IPS-11a (cell line): Measurements from ENCODE around the gene MARK2.
A peak's percentile ranks its signal among the peaks of the same experiment; 100 is the strongest.

Experiments used
- H3K4me3 ChIP-seq: one replicate; pipeline ENCODE4 v1.5.1; 2013; ENCODE audit warnings: low read depth, low read length, control low read depth

Gene MARK2

DNA sequence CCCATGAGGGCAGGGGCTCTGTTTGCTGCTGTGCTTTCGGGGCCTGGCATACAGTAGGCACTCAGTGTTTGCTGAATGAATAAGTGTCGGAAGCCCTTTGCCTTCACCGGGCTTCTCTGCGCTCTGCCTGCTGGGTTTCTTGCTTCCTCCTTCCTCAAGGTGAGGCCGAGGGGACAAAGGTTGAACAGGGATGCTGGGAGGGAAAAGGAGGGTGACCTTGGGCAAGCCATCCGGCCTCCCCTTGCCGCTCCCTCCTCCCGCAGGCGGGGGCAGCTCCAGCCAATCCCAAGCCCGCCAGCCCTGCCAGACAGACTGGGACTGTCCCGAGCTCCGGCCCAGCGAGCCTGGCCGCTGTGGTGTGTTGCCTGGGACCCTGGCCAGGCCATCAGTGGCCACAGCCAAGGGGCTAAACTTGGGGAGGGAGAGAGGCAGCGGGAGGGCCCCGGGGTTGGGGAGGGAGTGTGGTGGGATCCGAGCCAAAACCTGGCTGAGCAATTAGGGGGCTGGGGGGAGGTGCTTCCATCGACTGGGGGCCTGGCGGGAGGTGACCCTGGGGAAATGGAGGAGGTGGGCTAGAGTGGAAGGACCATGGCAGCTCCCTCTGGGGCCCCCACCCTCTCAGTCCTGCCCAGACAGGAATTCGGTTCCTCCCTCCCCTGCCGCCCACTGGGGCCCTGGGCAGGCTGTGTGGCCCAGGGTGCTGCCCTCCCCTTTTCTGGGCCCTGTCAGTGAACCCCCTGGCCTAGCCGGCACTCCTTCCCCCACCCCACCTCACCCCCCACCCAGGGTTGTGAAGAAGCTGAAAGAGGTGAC, 81.4 kb downstream of the MARK2 start:
- peak overlapping the region; percentile 56 for H3K4me3 ChIP-seq

GRCh38 chr11:63920939-63921417, 82.1 kb downstream of the MARK2 start:
- H3K4me3 ChIP-seq: no peak overlapping the region

DNA sequence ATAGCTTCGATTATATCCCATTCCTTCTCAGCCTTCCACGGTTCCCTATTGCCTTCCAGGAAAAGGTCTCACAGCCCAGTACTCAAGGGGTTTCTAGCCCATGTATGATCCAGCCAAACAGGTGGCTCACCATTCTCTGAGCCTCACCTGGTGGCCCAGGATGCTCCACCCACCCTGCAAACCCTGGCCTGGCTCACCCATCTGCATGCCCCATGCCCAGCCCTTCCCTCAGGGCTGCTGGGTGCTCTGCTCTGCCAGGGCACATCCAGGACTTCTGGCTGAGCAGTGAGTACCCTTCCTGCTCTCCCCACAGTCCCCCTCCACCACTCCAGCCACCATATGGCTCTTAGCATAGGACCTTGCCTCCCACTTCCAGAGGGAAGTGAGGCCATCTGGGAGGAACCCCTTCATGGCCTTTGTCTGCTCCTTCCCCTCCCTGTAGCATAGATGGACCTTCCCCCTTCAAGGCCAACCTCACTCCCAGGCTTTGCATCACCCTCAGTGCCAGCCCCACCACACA, 83.8 kb downstream of the MARK2 start:
- no peak overlapping the region for H3K4me3 ChIP-seq

GRCh38 chr11:63923319-63923718, 84.4 kb downstream of the MARK2 start:
- no peak overlapping the region for H3K4me3 ChIP-seq

GRCh38 chr11:63929616-63930015, 90.7 kb downstream of the MARK2 start:
- no peak overlapping the region for H3K4me3 ChIP-seq

GRCh38 chr11:63931045-63931444, 92.1 kb downstream of the MARK2 start:
- no peak overlapping the region for H3K4me3 ChIP-seq

DNA sequence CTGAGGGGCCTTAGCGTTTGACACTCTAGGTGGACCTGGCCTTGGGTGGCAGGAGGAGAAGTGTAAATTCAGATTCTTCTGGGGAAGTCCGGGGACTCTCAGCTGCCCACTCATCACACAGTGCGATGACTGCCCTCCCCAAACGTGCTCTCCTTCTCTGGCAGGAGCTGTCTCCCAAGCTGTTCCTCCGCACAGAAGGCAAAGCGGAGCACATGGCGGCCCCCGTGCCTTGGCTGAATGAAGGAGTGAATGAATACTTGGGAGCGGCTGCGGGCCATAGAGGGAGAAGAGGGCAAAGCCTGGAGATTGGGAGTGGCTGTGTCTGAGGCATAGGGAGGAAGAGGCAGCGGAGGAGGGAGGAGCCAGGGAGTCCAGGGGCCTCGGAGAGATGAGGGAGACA, 93.0 kb downstream of the MARK2 start:
- no peak overlapping the region for H3K4me3 ChIP-seq

DNA sequence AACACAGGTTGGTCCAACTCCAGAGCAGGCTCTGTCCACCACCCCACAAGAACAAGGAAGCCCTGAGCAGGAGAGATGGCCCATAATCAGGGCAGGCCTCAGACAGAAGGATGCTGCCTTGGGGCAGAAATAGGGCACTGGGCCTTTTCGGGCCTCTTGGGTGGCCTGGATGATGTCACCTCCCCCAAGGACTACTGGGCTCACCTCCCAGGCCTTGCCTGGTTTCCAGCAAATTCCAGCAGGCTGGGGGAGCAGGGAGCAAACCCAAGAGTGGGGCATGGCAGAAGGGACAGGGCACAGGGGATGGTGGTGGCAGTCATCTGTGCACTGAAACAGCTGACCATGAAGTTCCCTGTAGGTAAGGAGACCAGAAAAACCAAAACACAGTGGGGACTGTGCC, 94.5 kb downstream of the MARK2 start:
- H3K4me3 ChIP-seq: no peak overlapping the region

DNA sequence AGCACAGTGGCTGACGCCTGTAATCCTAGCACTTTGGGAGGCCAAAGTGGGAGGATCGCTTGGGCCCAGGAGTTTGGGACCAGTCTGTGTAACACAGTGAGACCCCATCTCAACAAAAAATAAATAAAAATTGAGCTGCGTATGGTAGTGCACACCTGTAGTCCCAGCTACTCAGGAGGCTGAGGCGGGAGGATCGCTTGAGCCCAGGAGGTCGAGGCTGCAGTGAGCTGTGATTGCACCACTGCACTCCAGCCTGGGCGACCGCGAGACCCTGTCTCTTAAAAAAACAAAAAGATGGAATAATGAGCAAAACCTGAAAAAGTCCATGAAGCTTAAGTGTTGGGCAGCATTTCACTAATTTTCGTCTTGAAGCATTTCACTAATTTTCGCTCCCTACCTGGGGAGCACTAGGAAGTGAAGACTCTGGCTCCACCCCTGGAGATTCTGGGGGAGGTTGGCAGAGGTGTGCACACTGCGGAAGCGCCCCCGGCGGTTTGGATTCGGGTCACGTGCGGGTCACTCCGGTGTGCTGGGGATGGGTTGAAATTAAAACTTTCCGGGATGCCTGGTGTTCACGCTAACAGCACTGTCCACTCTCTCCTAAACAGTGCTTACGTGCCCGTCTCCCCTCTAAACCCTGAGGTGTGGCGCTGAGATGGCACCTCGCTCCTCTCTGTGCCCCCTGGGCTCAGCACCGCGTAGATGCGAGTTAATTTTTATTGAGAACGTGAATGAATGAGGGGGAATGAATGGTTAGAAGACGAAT, 99.0 kb downstream of the MARK2 start:
- peak overlapping the region; percentile 45 for H3K4me3 ChIP-seq

DNA sequence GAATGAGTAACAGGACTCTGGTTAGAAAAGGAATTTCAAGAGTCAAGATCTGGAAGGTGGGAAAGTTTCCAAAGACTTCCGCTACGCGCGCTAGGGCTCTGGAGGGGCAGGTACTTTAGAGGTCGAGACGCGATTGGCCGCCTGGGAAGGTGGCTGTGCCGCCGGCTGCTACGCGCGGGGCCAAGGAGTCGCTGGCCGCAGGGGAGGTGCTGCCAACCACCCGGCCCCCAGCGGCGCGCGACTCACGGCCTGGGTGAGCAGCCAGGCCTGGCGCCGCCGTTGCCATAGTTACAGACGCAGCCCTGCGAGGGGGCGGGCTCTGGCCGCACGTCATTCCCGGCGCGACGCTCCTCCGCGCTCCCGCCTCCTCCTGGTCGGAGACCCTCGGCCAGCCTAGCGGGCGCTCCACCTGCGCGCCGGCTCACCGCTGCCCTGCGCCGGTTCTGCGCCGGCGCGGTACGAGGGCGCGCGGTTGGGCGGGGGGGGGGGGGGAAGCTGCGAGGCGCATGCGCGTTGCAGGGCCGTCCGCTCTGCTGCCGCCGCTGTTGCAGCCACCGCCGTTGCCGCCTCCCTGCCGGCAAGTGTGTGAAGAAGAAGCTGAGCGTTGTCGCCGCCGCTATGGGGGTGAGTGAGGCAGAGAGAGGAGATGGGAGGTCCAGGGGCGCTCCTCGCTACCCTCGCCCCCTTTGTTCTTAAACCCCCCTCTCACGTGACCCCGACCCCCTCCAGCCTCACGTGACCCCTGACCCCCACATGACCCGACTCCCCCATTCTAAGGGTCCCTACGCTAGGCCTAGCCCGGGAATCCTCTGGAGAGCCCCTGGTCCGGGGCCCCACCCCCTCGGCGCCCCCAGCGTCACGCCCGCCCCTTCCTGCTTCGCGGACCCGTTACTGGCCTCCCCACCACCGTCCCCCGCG, 99.8 kb downstream of the MARK2 start, which contains the start of gene NAA40:
Gene NAA40 (plus strand): TSS at position 524 of the 918 bp plus-strand sequence. CDS start 95 bp downstream, at position 619.
- peak within 1 kb of the TSS; percentile 76 for H3K4me3 ChIP-seq

DNA sequence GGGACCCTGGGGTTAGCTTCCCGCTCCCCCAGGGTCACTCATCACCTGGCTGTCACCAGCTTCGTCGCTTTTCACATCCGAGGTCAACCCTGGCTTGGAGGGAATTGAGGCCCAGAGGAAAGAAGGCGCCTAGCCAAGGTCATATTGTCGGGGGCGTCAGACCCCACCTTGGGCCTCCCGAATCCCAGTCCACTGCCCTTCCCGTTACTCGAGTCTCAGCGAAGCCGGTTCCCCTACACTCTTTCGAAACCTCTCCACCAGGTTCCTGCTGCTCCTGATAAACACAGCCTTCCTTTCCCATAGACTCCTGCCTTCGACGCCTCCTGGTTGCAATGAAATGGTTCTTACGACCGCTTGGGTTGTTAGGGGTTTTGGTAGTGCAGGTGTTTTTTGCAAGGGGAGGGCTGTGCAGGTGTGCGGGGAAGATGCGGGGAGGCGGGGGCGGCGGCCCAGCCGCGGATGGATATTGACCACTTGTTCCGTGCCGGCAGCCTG, 100.5 kb downstream of the MARK2 start:
- peak overlapping the region; percentile 76 for H3K4me3 ChIP-seq

DNA sequence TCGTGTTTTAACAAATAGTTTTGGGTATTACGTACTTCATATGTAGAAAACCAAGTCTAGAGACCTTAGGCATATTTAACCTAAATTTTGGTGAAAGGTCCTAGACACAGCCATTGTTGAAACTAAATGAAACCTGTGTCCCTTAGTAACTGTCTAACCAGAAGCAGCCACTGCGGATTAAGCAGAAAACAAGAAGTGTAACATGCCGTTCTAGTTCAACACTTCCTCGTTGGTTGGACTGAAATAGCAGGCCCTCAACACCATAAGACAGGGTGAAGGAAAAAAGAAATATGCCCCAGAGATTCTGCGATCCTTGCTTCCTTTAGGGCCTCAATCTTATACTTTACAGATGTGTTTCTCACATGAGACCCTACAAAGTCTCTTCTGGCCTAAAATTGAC, 101.9 kb downstream of the MARK2 start:
- H3K4me3 ChIP-seq: no peak overlapping the region

GRCh38 chr11:63941901-63942300, 103.0 kb downstream of the MARK2 start:
- no peak overlapping the region for H3K4me3 ChIP-seq

DNA sequence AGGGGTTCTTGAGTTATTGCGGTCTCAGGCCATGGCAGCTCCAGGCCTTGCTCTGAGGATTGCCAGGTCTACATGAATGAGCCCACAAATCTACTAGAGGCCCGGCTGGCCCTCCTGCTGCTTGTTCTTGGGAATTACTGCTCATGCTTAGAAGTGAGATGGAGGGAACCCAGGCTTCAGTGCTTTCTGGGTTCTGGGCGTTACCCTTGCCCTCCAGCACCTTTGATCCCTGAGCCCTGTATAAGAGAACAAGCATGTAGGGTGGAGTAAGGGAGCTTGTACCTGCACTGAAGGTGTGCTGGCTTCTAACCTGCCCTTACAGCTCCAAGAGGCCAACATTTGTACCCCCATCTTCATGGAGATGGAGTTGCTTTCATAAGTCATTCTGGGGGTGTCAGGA, 103.9 kb downstream of the MARK2 start:
- no peak overlapping the region for H3K4me3 ChIP-seq

DNA sequence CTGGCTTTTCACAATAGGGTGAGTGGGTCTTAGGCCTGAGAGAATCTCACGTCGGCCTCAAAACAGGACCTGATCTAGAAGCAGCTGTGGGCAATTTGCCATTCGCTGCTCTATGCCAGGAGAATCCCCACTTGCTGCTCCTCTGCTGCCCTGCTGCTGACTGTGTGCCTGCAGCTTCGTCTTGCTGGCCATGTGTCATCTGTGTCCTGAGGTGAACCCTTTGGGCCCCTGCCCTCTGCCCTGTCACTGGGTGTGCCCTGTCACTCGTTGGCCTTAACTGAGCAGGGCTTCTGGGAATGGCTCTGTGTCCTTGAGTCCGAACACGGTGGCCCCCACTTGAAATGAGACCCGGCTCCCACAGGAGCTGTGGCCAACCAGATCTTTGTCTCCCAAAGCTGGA, 106.1 kb downstream of the MARK2 start:
- H3K4me3 ChIP-seq: no peak overlapping the region

- no peak overlapping the region for H3K4me3 ChIP-seq
These were observed 106.7 kb downstream of the MARK2 start for GRCh38 chr11:63945477-63946163.

DNA sequence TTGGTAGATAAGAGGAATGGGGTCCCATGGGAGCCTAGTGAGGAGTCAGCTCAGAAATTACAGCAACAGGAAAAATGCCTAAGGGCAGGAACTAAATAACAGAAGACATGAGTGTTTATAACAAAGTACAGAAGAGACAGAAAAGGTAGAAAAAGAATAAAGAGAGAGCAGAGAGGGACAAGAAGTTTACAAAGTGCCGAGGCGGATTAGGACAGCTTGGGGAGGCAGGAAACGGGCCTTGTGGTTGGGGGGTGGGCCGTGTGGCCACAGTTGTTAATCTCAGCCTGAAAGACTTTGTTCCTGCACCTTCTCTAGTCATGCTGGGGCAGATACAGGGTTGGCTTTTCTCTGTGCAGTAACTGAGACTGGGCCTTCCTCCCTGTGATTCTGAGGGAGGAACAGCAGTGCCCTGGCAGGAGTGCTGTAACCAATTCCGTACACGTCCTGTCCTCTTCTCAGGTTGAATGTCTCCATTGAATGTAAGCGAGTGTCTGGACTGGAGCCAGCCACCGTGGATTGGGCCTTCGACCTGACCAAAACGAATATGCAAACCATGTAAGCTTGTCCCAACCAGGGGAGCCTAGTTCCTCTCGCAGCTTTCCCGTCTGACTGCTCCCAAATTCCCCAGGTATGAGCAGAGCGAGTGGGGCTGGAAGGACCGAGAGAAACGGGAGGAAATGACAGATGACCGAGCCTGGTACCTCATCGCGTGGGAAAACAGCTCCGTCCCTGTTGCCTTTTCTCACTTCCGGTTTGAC, 113.0 kb downstream of the MARK2 start:
- H3K4me3 ChIP-seq: no peak overlapping the region

GRCh38 chr11:63952570-63952969, 113.7 kb downstream of the MARK2 start:
- no peak overlapping the region for H3K4me3 ChIP-seq

- H3K4me3 ChIP-seq: no peak overlapping the region
These were observed 119.1 kb downstream of the MARK2 start for GRCh38 chr11:63958008-63958407.
